ENCODE measurements around the gene CACNA2D3. TPM values are rescaled to one million over a fixed set of nuclear protein-coding genes. Genes with fewer than 3 reads are reported as not detected.

CACNA2D3 gene
- total RNA-seq, 1 donor from 2014 or later: 0.17 TPM

GRCh38 chr3:54987719-54988118, 865.4 kb downstream of the CACNA2D3 start:
- Histone ChIP-seq H3K36me3 (ENCODE audit: control insufficient read depth, insufficient read depth, low read length) (no peaks in the 10 kb centered on the region), H3K4me3 (ENCODE audit: low read depth, low read length) (no peak overlapping the region), H3K27me3 (ENCODE audit: control insufficient read depth, insufficient read depth, low read length) (no peaks in the 10 kb centered on the region)
- no peak for TF ChIP-seq CTCF (IDR thresholded peaks at IDR 0.05; ENCODE audit: insufficient read depth, low read length, poor library complexity, severe bottlenecking)
- no peak for DNase-seq (ENCODE audit: low read depth)

GRCh38 chr3:54988302-54988837, 866.0 kb downstream of the CACNA2D3 start:
- H3K27me3 ChIP-seq (ENCODE audit: control insufficient read depth, insufficient read depth, low read length): no peaks in the 10 kb centered on the region
- DNase-seq (ENCODE audit: low read depth): no peak
- TF ChIP-seq CTCF (IDR thresholded peaks at IDR 0.05; ENCODE audit: insufficient read depth, low read length, poor library complexity, severe bottlenecking): no peak
- no peaks in the 10 kb centered on the region for H3K36me3 ChIP-seq (ENCODE audit: control insufficient read depth, insufficient read depth, low read length)
- H3K4me3 ChIP-seq (ENCODE audit: low read depth, low read length): no peak overlapping the region

- H3K36me3 ChIP-seq (ENCODE audit: control insufficient read depth, insufficient read depth, low read length): no peaks in the 10 kb centered on the region
- DNase-seq (ENCODE audit: low read depth): no peak
Measured at GRCh38 chr3:54988838-54989630, 866.7 kb downstream of the CACNA2D3 start.

GRCh38 chr3:54994111-54994513, 871.8 kb downstream of the CACNA2D3 start:
- H3K27me3 ChIP-seq (ENCODE audit: control insufficient read depth, insufficient read depth, low read length): no peaks in the 10 kb centered on the region
- no peak for DNase-seq (ENCODE audit: low read depth)
- H3K4me3 ChIP-seq (ENCODE audit: low read depth, low read length): no peak overlapping the region
- no peak for TF ChIP-seq CTCF (IDR thresholded peaks at IDR 0.05; ENCODE audit: insufficient read depth, low read length, poor library complexity, severe bottlenecking)
- no peaks in the 10 kb centered on the region for H3K36me3 ChIP-seq (ENCODE audit: control insufficient read depth, insufficient read depth, low read length)

More at GRCh38 chr3:54988838-54989630, 866.7 kb downstream of the CACNA2D3 start:
- Histone ChIP-seq H3K4me3 (ENCODE audit: low read depth, low read length) (no peak overlapping the region), H3K27me3 (ENCODE audit: control insufficient read depth, insufficient read depth, low read length) (no peaks in the 10 kb centered on the region)
- no peak for TF ChIP-seq CTCF (IDR thresholded peaks at IDR 0.05; ENCODE audit: insufficient read depth, low read length, poor library complexity, severe bottlenecking)

GRCh38 chr3:54999159-54999558, 876.8 kb downstream of the CACNA2D3 start:
- no peaks in the 10 kb centered on the region for H3K27me3 ChIP-seq (ENCODE audit: control insufficient read depth, insufficient read depth, low read length)
- peak; percentile 42 for TF ChIP-seq CTCF (IDR thresholded peaks at IDR 0.05; ENCODE audit: insufficient read depth, low read length, poor library complexity, severe bottlenecking)
- DNase-seq (ENCODE audit: low read depth): peak; percentile 45

More at GRCh38 chr3:54999159-54999558, 876.8 kb downstream of the CACNA2D3 start:
- no peaks in the 10 kb centered on the region for H3K36me3 ChIP-seq (ENCODE audit: control insufficient read depth, insufficient read depth, low read length)
- no peak overlapping the region for H3K4me3 ChIP-seq (ENCODE audit: low read depth, low read length)
